ENCODE data around the gene CYSTM1. TPM values are rescaled to one million over a fixed set of nuclear protein-coding genes. Genes with fewer than 3 reads are reported as not detected.

The CYSTM1 gene
- total RNA-seq, 1 experiment from 2014 or later = 2.6 TPM

- no peak for DNase-seq (ENCODE audit: low read depth)
These were observed 32.4 kb downstream of the CYSTM1 start for GRCh38 chr5:140207250-140207964.

- no peak for DNase-seq (ENCODE audit: low read depth)
These were observed 33.1 kb downstream of the CYSTM1 start for GRCh38 chr5:140208065-140208464.

- DNase-seq (ENCODE audit: low read depth) = no peak
These were observed 38.5 kb downstream of the CYSTM1 start for GRCh38 chr5:140213370-140213983.

GRCh38 chr5:140214831-140215230 lies 39.8 kb downstream of the CYSTM1 start:
- DNase-seq (ENCODE audit: low read depth) = peak; percentile 96

- no peak for DNase-seq (ENCODE audit: low read depth)
These were observed 40.3 kb downstream of the CYSTM1 start for GRCh38 chr5:140215276-140215675.

- DNase-seq (ENCODE audit: low read depth) = no peak
These were observed 41.6 kb downstream of the CYSTM1 start for GRCh38 chr5:140216478-140217074.

GRCh38 chr5:140217299-140218026 lies 42.5 kb downstream of the CYSTM1 start:
- no peak for DNase-seq (ENCODE audit: low read depth)

GRCh38 chr5:140219068-140219991 lies 44.3 kb downstream of the CYSTM1 start:
- no peak for DNase-seq (ENCODE audit: low read depth)

- DNase-seq (ENCODE audit: low read depth) = peak; percentile 37
These were observed 45.2 kb downstream of the CYSTM1 start for GRCh38 chr5:140220032-140220697.

GRCh38 chr5:140220698-140221064 lies 45.7 kb downstream of the CYSTM1 start:
- no peak for DNase-seq (ENCODE audit: low read depth)

GRCh38 chr5:140221697-140222223 lies 46.8 kb downstream of the CYSTM1 start:
- DNase-seq (ENCODE audit: low read depth) = peak; percentile 90

GRCh38 chr5:140222416-140222815 lies 47.4 kb downstream of the CYSTM1 start:
- DNase-seq (ENCODE audit: low read depth) = no peak

- DNase-seq (ENCODE audit: low read depth) = no peak
These were observed 48.6 kb downstream of the CYSTM1 start for GRCh38 chr5:140223567-140223966.

- DNase-seq (ENCODE audit: low read depth) = peak; percentile 31
These were observed 49.7 kb downstream of the CYSTM1 start for GRCh38 chr5:140224658-140225057.

- no peak for DNase-seq (ENCODE audit: low read depth)
These were observed 50.4 kb downstream of the CYSTM1 start for GRCh38 chr5:140225396-140225795.

GRCh38 chr5:140227046-140227445 lies 52.1 kb downstream of the CYSTM1 start:
- no peak for DNase-seq (ENCODE audit: low read depth)

- DNase-seq (ENCODE audit: low read depth) = no peak
These were observed 53.4 kb downstream of the CYSTM1 start for GRCh38 chr5:140228364-140228837.

GRCh38 chr5:140230373-140230772 lies 55.4 kb downstream of the CYSTM1 start:
- DNase-seq (ENCODE audit: low read depth) = no peak

- no peak for DNase-seq (ENCODE audit: low read depth)
These were observed 57.7 kb downstream of the CYSTM1 start for GRCh38 chr5:140232731-140233130.

GRCh38 chr5:140234377-140234989 lies 59.5 kb downstream of the CYSTM1 start:
- DNase-seq (ENCODE audit: low read depth) = no peak
